Measurements from ENCODE around the gene LCN10.
"Not testable (repeated sequence)": the region's sequence is repeated elsewhere in the genome, so short reads cannot be mapped to it uniquely, and the experiment has no call there.

LCN10 gene

DNA sequence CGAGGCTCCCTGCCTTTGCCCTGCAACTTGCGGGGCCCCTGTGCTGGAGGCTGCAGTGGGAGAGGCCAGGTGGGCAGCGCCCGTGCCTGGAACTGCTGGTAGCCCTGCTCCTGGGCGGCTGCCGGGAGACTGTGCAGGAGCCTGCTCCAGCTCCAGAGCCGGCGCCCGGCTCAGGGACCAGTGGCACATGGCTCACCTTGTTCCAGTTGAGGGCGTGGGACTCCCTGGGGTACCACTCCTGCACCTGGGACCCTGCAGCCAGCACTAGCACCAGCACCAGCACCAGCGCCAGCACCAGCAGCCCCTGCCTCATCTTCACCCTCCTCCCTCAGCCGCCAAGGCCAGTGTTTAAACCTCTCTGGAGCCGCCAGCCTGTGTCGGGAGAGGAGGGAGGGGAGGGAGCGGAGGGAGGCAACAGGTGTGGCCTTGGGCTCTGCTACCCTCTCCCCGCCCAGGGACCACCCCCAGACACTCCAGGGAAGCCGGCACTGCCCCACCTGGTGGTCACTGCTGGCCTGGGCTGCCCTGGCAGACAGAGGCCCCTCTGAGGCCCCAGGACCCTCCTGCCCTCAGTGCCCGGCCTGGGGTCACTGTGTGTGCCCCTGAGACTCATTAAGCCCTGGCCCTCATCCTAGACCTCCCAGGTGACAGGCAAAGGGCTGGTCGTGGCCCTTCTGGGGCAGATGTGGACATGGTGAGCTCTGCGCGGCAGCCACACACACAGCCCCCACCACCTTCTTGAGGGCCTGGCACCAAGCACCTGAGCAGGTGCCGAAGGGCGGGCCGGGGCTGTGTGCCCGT is at the start of gene LCN10:
Gene LCN10 (minus strand): TSS at position 350 of the 801 bp plus-strand sequence. CDS start 37 bp downstream, at position 313.
- no peak for TF ChIP-seq Cebpa-rat (IDR thresholded peaks at IDR 0.05)
- Histone ChIP-seq H3K27ac (peak within 1 kb of the TSS in 1 of 11 experiments; percentile 46; a peak in 2 of 22 replicates), H3K9me3 (replicated peaks in 1 of 11) (no peaks in the 10 kb centered on the region), H3K9ac (peak within 1 kb of the TSS in 8 of 11 experiments; percentile 4 to 53 (median 42); a peak in 9 of 22 replicates), H3K36me3 (no peaks in the 10 kb centered on the region), H4K20me1 (peaks cover 0 to 36% (median 8%) of the 10 kb centered on the region in 11 experiments; a peak in 8 of 22 replicates), H3K27me3 (peaks cover 0 to 47% (median 0%) of the 10 kb centered on the region in 11 experiments; a peak in 9 of 22 replicates), H3K4me1 (peaks cover 41 to 84% (median 75%) of the 10 kb centered on the region in 10 experiments), H3K4me2 (peak within 1 kb of the TSS; percentile 87 to 99 (median 95)), H3K4me3 (peak within 1 kb of the TSS; percentile 9 to 55 (median 30); a peak in 14 of 20 replicates)

GRCh38 chr9:136791516-136792276 is 49.0 kb upstream of the LCN10 start:
- no peak for TF ChIP-seq Cebpa-rat (IDR thresholded peaks at IDR 0.05)
- Histone ChIP-seq H3K27me3 (peaks cover 0 to 5% (median 0%) of the 10 kb centered on the region in 11 experiments; a peak in 2 of 22 replicates), H3K27ac (peak overlapping the region; percentile 66 to 89 (median 83)), H3K4me2 (peak overlapping the region; percentile 87 to 99 (median 96)), H3K4me3 (peak overlapping the region; percentile 66 to 85 (median 75)), H3K4me1 (peaks cover 36 to 80% (median 69%) of the 10 kb centered on the region in 10 experiments), H3K36me3 (peaks cover 0 to 24% (median 7%) of the 10 kb centered on the region in 11 experiments; a peak in 7 of 22 replicates), H3K9me3 (replicated peaks in 1 of 11) (no peaks in the 10 kb centered on the region), H4K20me1 (peaks cover 0 to 40% (median 18%) of the 10 kb centered on the region in 11 experiments; a peak in 16 of 22 replicates), H3K9ac (peak overlapping the region; percentile 77 to 91 (median 85))

DNA sequence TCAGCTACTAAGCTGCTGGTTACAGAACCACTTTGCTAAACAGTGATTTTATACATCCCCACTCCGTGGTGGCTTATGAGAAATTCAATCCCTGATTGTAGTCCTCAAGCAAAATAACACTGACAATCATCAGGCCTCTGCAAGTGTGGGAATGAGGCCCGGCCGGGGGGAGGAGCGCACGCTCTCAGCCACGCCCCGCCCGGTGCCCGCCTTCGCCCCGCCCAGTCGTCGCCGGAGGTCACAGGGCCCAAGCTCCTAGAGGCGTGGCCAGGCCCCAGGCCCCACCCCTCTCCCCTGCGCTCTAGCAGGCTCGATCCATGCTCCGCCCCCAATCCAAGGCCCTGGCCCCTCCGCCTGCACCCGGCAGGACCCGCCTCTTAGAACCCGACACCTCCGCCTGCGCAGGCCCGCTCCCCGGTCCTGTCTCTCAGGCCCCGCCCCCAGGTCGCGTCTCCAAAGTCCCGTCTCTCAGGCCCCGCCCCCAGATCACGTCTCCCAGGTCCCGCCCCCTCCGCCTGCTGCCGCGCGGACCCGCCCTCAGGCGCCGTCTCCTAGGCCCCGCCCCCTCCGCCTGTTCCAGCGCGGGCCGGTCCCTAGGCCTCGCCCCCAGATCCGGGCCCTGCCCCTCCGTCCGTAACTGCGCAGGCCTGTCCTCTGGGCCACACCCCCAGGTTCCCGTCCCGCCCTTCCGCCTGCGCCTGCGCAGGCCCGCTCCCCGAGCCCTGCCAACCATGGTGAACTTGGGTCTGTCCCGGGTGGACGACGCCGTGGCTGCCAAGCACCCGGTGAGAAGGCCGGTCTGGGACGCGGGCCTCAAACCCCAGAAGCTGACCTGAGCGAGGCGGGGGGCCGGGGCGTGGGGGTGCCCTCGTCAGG is 48.1 kb upstream of the LCN10 start, which contains the start of gene TMEM141:
Gene TMEM141 (plus strand): TSS at position 705 of the 876 bp plus-strand sequence. CDS start 27 bp downstream, at position 732.
- Histone ChIP-seq H3K9ac (peak within 1 kb of the TSS; percentile 77 to 91 (median 85)), H3K4me1 (peaks cover 36 to 78% (median 65%) of the 10 kb centered on the region in 10 experiments), H3K27ac (peak within 1 kb of the TSS; percentile 66 to 89 (median 83)), H3K4me3 (peak within 1 kb of the TSS; percentile 66 to 85 (median 75)), H3K36me3 (peaks cover 0 to 24% (median 7%) of the 10 kb centered on the region in 11 experiments; a peak in 7 of 22 replicates), H3K4me2 (peak within 1 kb of the TSS; percentile 87 to 99 (median 96)), H4K20me1 (peaks cover 0 to 35% (median 18%) of the 10 kb centered on the region in 11 experiments; a peak in 16 of 22 replicates), H3K27me3 (peaks cover 0 to 4% (median 0%) of the 10 kb centered on the region in 11 experiments; a peak in 2 of 22 replicates), H3K9me3 (replicated peaks in 1 of 11) (no peaks in the 10 kb centered on the region)
- TF ChIP-seq Cebpa-rat (IDR thresholded peaks at IDR 0.05), result no peak

- H3K36me3 ChIP-seq, result peaks cover 0 to 23% (median 7%) of the 10 kb centered on the region in 11 experiments; a peak in 7 of 22 replicates
- no peak overlapping the region for H3K4me3 ChIP-seq
- H3K4me1 ChIP-seq, result peaks cover 49 to 78% (median 66%) of the 10 kb centered on the region in 10 experiments
- no peak overlapping the region for H3K9ac ChIP-seq
- no peaks in the 10 kb centered on the region for H3K9me3 ChIP-seq (replicated peaks in 1 of 11)
- peaks cover 0 to 4% (median 0%) of the 10 kb centered on the region in 11 experiments; a peak in 1 of 22 replicates for H3K27me3 ChIP-seq
- TF ChIP-seq Cebpa-rat (IDR thresholded peaks at IDR 0.05), result no peak
- H3K4me2 ChIP-seq, result no peak overlapping the region; a peak in 1 of 22 replicates
- peaks cover 0 to 30% (median 18%) of the 10 kb centered on the region in 11 experiments; a peak in 16 of 22 replicates for H4K20me1 ChIP-seq
- no peak overlapping the region for H3K27ac ChIP-seq
Observed at GRCh38 chr9:136789523-136789937, 46.8 kb upstream of the LCN10 start.

DNA sequence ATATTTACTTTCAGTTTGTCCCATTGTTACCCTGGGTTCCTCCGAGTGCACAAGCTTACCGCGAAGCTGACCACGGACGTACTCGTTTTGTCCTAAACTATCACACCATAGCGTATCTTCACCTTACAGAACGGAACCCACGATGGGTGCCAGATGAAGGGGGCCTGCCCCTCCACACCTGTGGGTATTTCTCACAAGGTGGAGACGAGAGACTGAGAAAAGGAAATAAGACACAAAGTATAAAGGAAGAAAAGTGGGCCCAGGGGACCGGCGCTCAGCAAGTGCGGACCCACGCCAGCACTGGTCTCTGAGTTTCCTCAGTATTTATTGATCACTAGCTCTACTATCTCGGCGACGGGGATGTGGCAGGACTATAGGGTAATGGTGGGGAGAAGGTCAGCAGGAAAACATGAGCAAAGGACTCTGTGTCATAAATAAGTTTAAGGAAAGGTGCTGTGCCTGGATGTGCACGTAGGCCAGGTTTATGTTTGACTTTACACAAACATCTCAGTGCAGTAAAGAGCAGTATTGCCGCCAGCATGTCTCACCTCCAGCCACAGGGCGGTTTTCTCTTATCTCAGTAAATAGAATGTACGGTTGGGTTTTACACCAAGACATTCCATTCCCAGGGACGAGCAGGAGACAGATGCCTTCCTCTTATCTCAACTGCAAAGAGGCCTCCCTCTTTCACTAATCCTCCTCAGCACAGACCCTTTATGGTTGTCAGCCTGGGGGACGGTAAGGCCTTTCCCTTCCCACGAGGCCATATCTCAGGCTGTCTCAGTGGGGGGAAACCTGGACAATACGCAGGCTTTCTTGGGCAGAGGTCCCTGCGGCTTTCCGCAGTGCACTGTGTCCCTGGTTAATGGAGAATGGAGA is 46.1 kb upstream of the LCN10 start:
- peaks cover 0 to 17% (median 7%) of the 10 kb centered on the region in 11 experiments; a peak in 7 of 22 replicates for H3K36me3 ChIP-seq
- H3K4me2 ChIP-seq, result peak overlapping the region; percentile 37 to 80 (median 66)
- peaks cover 0 to 25% (median 18%) of the 10 kb centered on the region in 11 experiments; a peak in 16 of 22 replicates for H4K20me1 ChIP-seq
- not testable (repeated sequence) for H3K9me3 ChIP-seq (replicated peaks in 1 of 11); H3K27me3 ChIP-seq
- peak overlapping the region in 3 of 11 experiments; percentile 31 to 47 (median 36); a peak in 4 of 22 replicates for H3K27ac ChIP-seq
- peaks cover 55 to 84% (median 72%) of the 10 kb centered on the region in 10 experiments for H3K4me1 ChIP-seq
- H3K4me3 ChIP-seq, result peak overlapping the region in 2 of 10 experiments; percentile 29 to 36; a peak in 2 of 20 replicates
- peak overlapping the region; percentile 6 to 63 (median 46); a peak in 17 of 22 replicates for H3K9ac ChIP-seq

DNA sequence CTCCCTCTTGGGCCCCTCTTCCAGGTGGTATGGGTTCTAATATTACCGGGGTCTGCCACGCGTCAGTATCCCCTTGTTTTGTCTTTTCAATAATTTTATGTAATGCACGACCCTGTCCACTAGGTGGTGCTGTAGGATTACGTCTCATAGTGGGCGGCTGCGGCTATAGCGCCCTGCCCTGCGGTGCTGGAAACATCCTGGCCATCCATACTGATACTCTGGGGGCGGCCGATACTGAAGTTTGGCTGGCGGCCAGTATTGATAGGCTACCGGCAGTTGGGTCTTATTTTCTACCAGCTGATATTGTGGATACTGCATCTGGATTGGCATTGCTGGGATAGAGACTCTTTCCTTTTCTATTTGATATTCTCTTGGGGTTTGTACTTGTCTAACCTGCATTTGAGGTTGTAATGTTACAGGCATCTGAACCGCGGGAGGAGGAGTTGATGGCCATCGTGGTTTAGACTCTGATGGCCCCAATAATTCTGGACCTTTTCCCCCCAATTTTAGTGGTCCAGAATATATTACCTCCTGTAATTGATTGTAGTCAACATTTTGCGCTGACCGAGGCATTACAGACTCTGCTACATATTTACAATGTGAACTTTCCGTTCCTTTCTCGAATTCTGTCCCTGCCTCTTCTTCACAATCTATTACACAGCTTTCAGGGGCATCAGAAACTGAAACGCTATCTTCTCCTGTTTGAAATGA is 45.1 kb upstream of the LCN10 start:
- peaks cover 47 to 76% (median 63%) of the 10 kb centered on the region in 10 experiments for H3K4me1 ChIP-seq
- H3K27ac ChIP-seq, result no peak overlapping the region
- peaks cover 0 to 4% (median 0%) of the 10 kb centered on the region in 11 experiments; a peak in 1 of 22 replicates for H3K27me3 ChIP-seq
- H3K36me3 ChIP-seq, result peaks cover 0 to 6% (median 2%) of the 10 kb centered on the region in 11 experiments; a peak in 6 of 22 replicates
- peaks cover 0 to 15% (median 9%) of the 10 kb centered on the region in 11 experiments; a peak in 14 of 22 replicates for H4K20me1 ChIP-seq
- H3K4me2 ChIP-seq, result peak overlapping the region; percentile 37 to 80 (median 66)
- TF ChIP-seq Cebpa-rat (IDR thresholded peaks at IDR 0.05), result no peak
- no peaks in the 10 kb centered on the region for H3K9me3 ChIP-seq (replicated peaks in 1 of 11)
- H3K4me3 ChIP-seq, result no peak overlapping the region
- peak overlapping the region in 6 of 11 experiments; percentile 41 to 63 (median 57); a peak in 8 of 22 replicates for H3K9ac ChIP-seq

DNA sequence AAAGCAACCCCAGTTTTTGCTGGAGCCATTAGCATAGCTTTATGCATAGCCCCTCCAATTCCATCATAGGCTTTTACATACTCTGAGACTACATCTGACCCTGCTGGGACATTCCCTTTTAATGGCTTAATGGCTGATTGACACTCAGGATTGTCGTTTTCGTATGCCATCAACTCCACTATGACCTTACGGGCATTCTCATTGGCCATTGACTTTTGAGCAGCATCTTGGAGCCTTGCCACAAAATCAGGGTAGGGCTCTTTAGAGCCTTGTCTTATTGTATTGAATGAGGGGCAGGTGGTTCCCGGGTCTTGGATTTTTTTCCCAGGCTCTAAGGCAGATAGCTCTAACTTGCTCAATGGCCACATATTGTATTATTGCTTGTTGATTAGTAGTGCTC is 44.2 kb upstream of the LCN10 start:
- H3K27ac ChIP-seq; H3K27me3 ChIP-seq; H3K36me3 ChIP-seq; H3K4me2 ChIP-seq; H4K20me1 ChIP-seq; H3K4me3 ChIP-seq; H3K9ac ChIP-seq; H3K9me3 ChIP-seq (replicated peaks in 1 of 11): not testable (repeated sequence)
- peaks cover 39 to 68% (median 55%) of the 10 kb centered on the region in 10 experiments for H3K4me1 ChIP-seq

Measured in BLaER1 treated with 17β-estradiol and CSF1 and Interleukin-3, amounts not matched to agents 10 nM and 100 nM (cell line).